Astrocyte of the cerebellum (primary cell): ENCODE data around the gene GREB1.

Experiments
- DNase-seq: peaks from one replicate; pipeline ENCODE4 v3.0.0-alpha.2; 2011; ENCODE audit warnings: low read depth
- H3K4me3 ChIP-seq: 2 replicates; pipeline ENCODE4 v1.5.1; 2011; ENCODE audit warnings: mild to moderate bottlenecking, low read depth, low read length, moderate library complexity
- CTCF ChIP-seq: IDR thresholded peaks from 2 replicates; pipeline ENCODE4 v1.5.1; 2012; ENCODE audit warnings: low read length, low read depth, moderate library complexity, mild to moderate bottlenecking; ENCODE audit errors: missing control alignments
- in situ Hi-C: cut with HindIII; loops from 2 replicates; pipeline ENCODE4 v1.10.0; 2017; ENCODE audit warnings: low sequenced_read_pairs

Gene GREB1

GRCh38 chr2:11624893-11625292 is 91.0 kb downstream of the GREB1 start:
- no peak for TF ChIP-seq CTCF
- in situ Hi-C loops = no loop called here
- no peak overlapping the region for H3K4me3 ChIP-seq
- no peak for DNase-seq

- in situ Hi-C loops = no loop called here
- no peak for DNase-seq
- H3K4me3 ChIP-seq = no peak overlapping the region
- no peak for TF ChIP-seq CTCF
These were observed 91.8 kb downstream of the GREB1 start for GRCh38 chr2:11625671-11626070.

- DNase-seq = no peak
- in situ Hi-C loops = no loop called here
- no peak overlapping the region for H3K4me3 ChIP-seq
- no peak for TF ChIP-seq CTCF
These were observed 94.8 kb downstream of the GREB1 start for GRCh38 chr2:11628675-11629074.

GRCh38 chr2:11629215-11629614 is 95.4 kb downstream of the GREB1 start:
- no peak overlapping the region for H3K4me3 ChIP-seq
- DNase-seq = no peak
- no peak for TF ChIP-seq CTCF
- in situ Hi-C loops = no loop called here

- no peak for DNase-seq
- in situ Hi-C loops = no loop called here
- no peak for TF ChIP-seq CTCF
- no peak overlapping the region for H3K4me3 ChIP-seq
These were observed 96.0 kb downstream of the GREB1 start for GRCh38 chr2:11629851-11630250.

GRCh38 chr2:11630855-11631254 is 97.0 kb downstream of the GREB1 start:
- TF ChIP-seq CTCF = no peak
- no peak for DNase-seq

GRCh38 chr2:11631462-11631861 is 97.6 kb downstream of the GREB1 start:
- no peak for TF ChIP-seq CTCF
- in situ Hi-C loops = no loop called here
- no peak for DNase-seq
- H3K4me3 ChIP-seq = no peak overlapping the region

More at GRCh38 chr2:11630855-11631254, 97.0 kb downstream of the GREB1 start:
- in situ Hi-C loops = no loop called here
- no peak overlapping the region for H3K4me3 ChIP-seq
